Transverse colon (tissue), 4 donors: ENCODE results near the gene IL12RB2. TPM values are rescaled to one million over a fixed set of nuclear protein-coding genes. Genes with fewer than 3 reads are reported as not detected.

ENCODE experiments used
- DNase-seq: peaks from one replicate; pipeline ENCODE4 v3.0.0-alpha.2; 2019
- H3K27ac ChIP-seq, 4 donors: fragments of 200-600 bp; sonication (generic); 2 replicates each; pipeline ENCODE4 v1.5.1; 2016 to 2018; ENCODE audit warnings: inconsistent platforms in 4 of 4
- H3K27me3 ChIP-seq: fragments of 200-600 bp; sonication (generic); 2 replicates; pipeline ENCODE4 v1.5.1; 2017; ENCODE audit warnings: inconsistent platforms
- H3K36me3 ChIP-seq, 4 donors: fragments of 200-600 bp; sonication (generic); 2 replicates each; pipeline ENCODE4 v1.5.1; 2017 to 2019; ENCODE audit warnings: inconsistent platforms in 4 of 4
- H3K4me1 ChIP-seq, 4 donors: fragments of 200-600 bp; sonication (generic); 2 replicates each; pipeline ENCODE4 v1.5.1; 2017 to 2020; ENCODE audit warnings: inconsistent platforms in 4 of 4
- H3K4me3 ChIP-seq, 4 donors: fragments of 200-600 bp; sonication (generic); 1 replicate in 1 of 4; 2 replicates in 3 of 4; pipeline versions ENCODE4 v1.5.1 to v1.6.1; 2017 to 2019; ENCODE audit warnings: inconsistent platforms in 4 of 4
- H3K9me3 ChIP-seq, 2 donors: fragments of 200-600 bp; sonication (generic); 2 replicates each; pipeline ENCODE4 v1.5.1; 2017 to 2019; ENCODE audit warnings: inconsistent platforms in 2 of 2
- EP300 ChIP-seq: sonication (generic); formaldehyde crosslinking; IDR thresholded peaks from one replicate; pipeline ENCODE4 v1.6.1; 2017; ENCODE audit warnings: antibody characterized with exemption, low read depth
- POLR2A ChIP-seq: fragments of 450-650 bp; IDR thresholded peaks from one replicate; pipeline ENCODE4 v1.6.1; 2016; ENCODE audit warnings: antibody characterized with exemption, mild to moderate bottlenecking, moderate library complexity
- POLR2AphosphoS5 ChIP-seq, 3 donors: sonication (generic); formaldehyde crosslinking; IDR thresholded peaks; one replicate each; pipeline ENCODE4 v1.6.1; 2016; ENCODE audit warnings: antibody characterized with exemption in 3 of 3
- WGBS, 2 donors: methylation state at CpG; one replicate each; pipeline ENCODE4 v1.1.5; 2018; ENCODE audit warnings: low coverage in 1 of 2; 5-methylcytosine and 5-hydroxymethylcytosine counted together
- in situ Hi-C, 4 donors: fragments of 200-750 bp; cut with MboI; loops; one replicate each; pipeline versions ENCODE4 v1.15.0 to v1.15.1; 2017; ENCODE audit warnings: low sequenced_read_pairs in 3 of 4, low pct_ligation_motif_present in 1 of 4, low pct_unique_long_range_greater_than_20kb in 1 of 4
- intact Hi-C: fragments of 100-400 bp; cut with DNase I; formaldehyde crosslinking; loops from one replicate; pipeline ENCODE4 v1.15.1; 2023; ENCODE audit warnings: low total_unique reads
- total RNA-seq, 4 donors: library from RNA; depleted of rRNA; stranded (reverse); fragments of >200 nt; gene quantifications; one replicate each; pipeline ENCODE4 v1.1.0, GENCODE V29; 2016
- TF ChIP-seq, protein P1 (sequence below), 5 experiments: fragments of 200-600 bp in 3 of 5; fragments of 450-650 bp in 2 of 5; sonication (generic) in 3 of 5; IDR thresholded peaks; 1 replicate in 2 of 5; 2 replicates in 3 of 5; pipeline ENCODE4 v1.5.1; 2016 to 2017; ENCODE audit warnings: antibody characterized with exemption in 5 of 5, inconsistent platforms in 3 of 5, mild to moderate bottlenecking in 2 of 5, moderate library complexity in 1 of 5

The IL12RB2 gene
- total RNA-seq, 4 donors from 2014 or later, result 1.2 to 3.3 TPM; not detected in 2

- no peak for DNase-seq
- TF ChIP-seq POLR2AphosphoS5 (IDR thresholded peaks at IDR 0.05), result no peak
- TF ChIP-seq POLR2A, result no peak
- TF ChIP-seq, protein P1, sequence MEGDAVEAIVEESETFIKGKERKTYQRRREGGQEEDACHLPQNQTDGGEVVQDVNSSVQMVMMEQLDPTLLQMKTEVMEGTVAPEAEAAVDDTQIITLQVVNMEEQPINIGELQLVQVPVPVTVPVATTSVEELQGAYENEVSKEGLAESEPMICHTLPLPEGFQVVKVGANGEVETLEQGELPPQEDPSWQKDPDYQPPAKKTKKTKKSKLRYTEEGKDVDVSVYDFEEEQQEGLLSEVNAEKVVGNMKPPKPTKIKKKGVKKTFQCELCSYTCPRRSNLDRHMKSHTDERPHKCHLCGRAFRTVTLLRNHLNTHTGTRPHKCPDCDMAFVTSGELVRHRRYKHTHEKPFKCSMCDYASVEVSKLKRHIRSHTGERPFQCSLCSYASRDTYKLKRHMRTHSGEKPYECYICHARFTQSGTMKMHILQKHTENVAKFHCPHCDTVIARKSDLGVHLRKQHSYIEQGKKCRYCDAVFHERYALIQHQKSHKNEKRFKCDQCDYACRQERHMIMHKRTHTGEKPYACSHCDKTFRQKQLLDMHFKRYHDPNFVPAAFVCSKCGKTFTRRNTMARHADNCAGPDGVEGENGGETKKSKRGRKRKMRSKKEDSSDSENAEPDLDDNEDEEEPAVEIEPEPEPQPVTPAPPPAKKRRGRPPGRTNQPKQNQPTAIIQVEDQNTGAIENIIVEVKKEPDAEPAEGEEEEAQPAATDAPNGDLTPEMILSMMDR (IDR thresholded peaks at IDR 0.05), result no peak
- TF ChIP-seq EP300, result no peak
- Histone ChIP-seq H3K9me3 (no peaks in the 10 kb centered on the region), H3K4me1 (no peaks in the 10 kb centered on the region), H3K36me3 (no peaks in the 10 kb centered on the region), H3K27me3 (no peaks in the 10 kb centered on the region), H3K27ac (no peak overlapping the region), H3K4me3 (no peak overlapping the region)
- WGBS, 2 donors, result 61 to 70% methylated on average over 1 to 3 of the region's 3 CpGs
- in situ Hi-C loops (no loop called here), intact Hi-C loops (no loop called here)
Measured at GRCh38 chr1:67327864-67328466, 20.3 kb downstream of the IL12RB2 start.

DNA sequence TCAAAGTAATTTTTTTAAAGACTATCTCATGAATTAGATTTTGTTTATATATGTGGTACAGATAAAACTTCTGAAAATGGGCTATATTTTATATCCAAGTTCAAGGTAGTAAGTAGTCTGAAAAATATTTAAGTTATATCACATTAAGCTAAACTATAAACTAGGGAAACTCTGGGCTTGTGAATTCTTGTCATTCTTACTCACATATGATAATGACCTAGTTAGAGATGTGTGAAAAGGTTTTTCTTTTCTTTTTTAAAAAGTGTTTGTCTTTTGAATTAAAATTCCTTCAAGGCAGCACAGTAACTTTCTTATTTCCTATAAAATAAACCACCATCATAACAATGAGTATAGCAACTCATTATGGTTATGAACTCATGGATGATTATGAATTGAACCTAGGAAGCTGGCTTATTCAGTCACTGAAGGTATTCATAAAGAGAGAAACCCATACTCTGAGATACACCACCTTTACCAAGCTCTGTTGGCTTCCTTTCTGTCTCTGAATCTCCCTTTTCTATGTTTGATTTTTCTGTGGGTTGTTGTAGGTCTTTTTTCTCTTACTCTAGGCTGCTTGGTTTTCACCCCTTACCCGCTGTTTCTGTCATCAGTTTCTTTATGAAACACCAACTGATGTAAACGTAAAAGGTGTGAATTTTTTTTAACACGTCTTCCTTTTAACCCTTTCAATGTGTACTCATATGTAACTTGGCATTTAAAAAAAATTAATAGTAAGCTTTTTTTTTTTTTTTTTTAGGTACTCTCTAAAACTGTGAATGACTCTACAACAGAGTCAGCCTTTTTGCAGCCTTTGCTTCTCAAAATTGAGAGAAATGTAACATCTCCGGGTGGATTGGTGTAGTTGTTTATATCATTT, 25.2 kb downstream of the IL12RB2 start:
- no peak for TF ChIP-seq POLR2A
- TF ChIP-seq POLR2AphosphoS5 (IDR thresholded peaks at IDR 0.05), result no peak
- TF ChIP-seq EP300, result no peak
- TF ChIP-seq, protein P1 (IDR thresholded peaks at IDR 0.05), result no peak
- H3K27ac ChIP-seq, result no peak overlapping the region
- intact Hi-C loops (no loop called here), in situ Hi-C loops (no loop called here)
- no peaks in the 10 kb centered on the region for H3K9me3 ChIP-seq
- H3K27me3 ChIP-seq, result no peaks in the 10 kb centered on the region
- 56 to 74% methylated on average over 4 of the region's 4 CpGs for WGBS, 2 donors
- DNase-seq, result no peak
- no peak overlapping the region for H3K4me3 ChIP-seq
- no peaks in the 10 kb centered on the region for H3K36me3 ChIP-seq
- H3K4me1 ChIP-seq, result no peaks in the 10 kb centered on the region

DNA sequence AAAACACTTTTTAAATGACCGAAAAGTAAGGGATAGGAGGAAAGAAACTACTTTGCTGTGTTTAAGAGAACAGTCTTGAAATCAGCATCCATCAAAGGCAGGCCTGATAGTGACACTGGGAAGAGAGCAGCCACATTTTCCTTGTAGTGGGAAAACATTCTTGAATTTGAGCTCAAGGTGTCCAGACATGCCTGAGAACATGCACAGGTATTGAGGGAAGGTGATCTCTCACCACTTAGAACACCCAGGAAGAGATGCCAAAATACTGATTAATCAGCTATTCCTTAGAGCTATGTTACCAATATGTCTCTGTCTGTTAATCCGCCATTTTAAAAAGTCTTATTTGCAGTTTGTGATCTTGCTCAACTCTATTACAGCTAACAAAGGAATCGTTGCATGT, 25.9 kb downstream of the IL12RB2 start:
- in situ Hi-C loops, result no loop called here
- H3K36me3 ChIP-seq, result no peaks in the 10 kb centered on the region
- no peaks in the 10 kb centered on the region for H3K27me3 ChIP-seq
- no peaks in the 10 kb centered on the region for H3K9me3 ChIP-seq
- no peak for DNase-seq
- no peak overlapping the region for H3K27ac ChIP-seq
- H3K4me1 ChIP-seq, result no peaks in the 10 kb centered on the region
- 90 to 96% methylated on average over 3 of the region's 3 CpGs for WGBS, 2 donors
- no peak for TF ChIP-seq POLR2A
- TF ChIP-seq, protein P1 (IDR thresholded peaks at IDR 0.05), result no peak
- TF ChIP-seq POLR2AphosphoS5 (IDR thresholded peaks at IDR 0.05), result no peak
- TF ChIP-seq EP300, result no peak
- intact Hi-C loops, result no loop called here
- H3K4me3 ChIP-seq, result no peak overlapping the region

DNA sequence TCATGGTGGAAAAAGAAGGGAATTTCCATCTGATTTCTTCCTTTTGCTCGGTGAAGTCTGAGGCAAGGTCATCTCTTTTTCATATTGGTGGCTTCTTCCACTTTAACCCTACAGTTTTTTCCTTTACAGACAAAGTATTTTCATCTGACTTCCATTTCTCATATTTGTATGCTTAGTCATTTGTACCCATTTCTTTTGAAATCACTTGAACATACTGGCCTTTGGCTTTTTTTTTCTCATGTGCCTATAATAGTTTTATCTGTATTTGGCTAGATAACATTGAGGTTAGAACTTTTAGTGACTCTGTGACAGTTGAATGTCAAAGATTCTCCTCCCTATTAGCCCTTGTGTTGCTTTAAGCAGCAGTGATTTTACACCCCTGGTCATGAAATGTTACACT, 27.7 kb downstream of the IL12RB2 start:
- Histone ChIP-seq H3K27ac (no peak overlapping the region), H3K4me3 (no peak overlapping the region), H3K4me1 (peaks cover 0 to 13% (median 1%) of the 10 kb centered on the region in 4 donors), H3K27me3 (no peaks in the 10 kb centered on the region), H3K36me3 (no peaks in the 10 kb centered on the region), H3K9me3 (no peaks in the 10 kb centered on the region)
- in situ Hi-C loops, result no loop called here
- 62 to 86% methylated on average over 1 of the region's 1 CpG for WGBS, 2 donors
- TF ChIP-seq, protein P1 (IDR thresholded peaks at IDR 0.05), result no peak
- no peak for DNase-seq
- intact Hi-C loops, result no loop called here
